IPS-18c (cell line): ENCODE data around the gene PTPRQ.

ENCODE experiments used
- H3K4me3 ChIP-seq: 2 replicates; pipeline ENCODE4 v1.7.0; 2013; ENCODE audit warnings: low read depth, mild to moderate bottlenecking, low read length, moderate library complexity; ENCODE audit not compliant: insufficient read depth
- H3K9me3 ChIP-seq: one replicate; pipeline ENCODE4 v1.6.1; 2013; ENCODE audit warnings: mild to moderate bottlenecking, low read length, moderate library complexity; ENCODE audit not compliant: control insufficient read depth, insufficient read depth

PTPRQ gene

GRCh38 chr12:80598004-80598606, 154.1 kb downstream of the PTPRQ start:
- H3K9me3 ChIP-seq = no peaks in the 10 kb centered on the region

GRCh38 chr12:80602455-80602854, 158.4 kb downstream of the PTPRQ start:
- no peaks in the 10 kb centered on the region for H3K9me3 ChIP-seq
- H3K4me3 ChIP-seq = no peak overlapping the region

More at GRCh38 chr12:80598004-80598606, 154.1 kb downstream of the PTPRQ start:
- no peak overlapping the region for H3K4me3 ChIP-seq

- Histone ChIP-seq H3K4me3 (no peak overlapping the region), H3K9me3 (no peaks in the 10 kb centered on the region)
Measured at GRCh38 chr12:80607361-80608135, 163.5 kb downstream of the PTPRQ start.

- Histone ChIP-seq H3K9me3 (no peaks in the 10 kb centered on the region), H3K4me3 (no peak overlapping the region)
Measured at GRCh38 chr12:80617733-80618132, 173.7 kb downstream of the PTPRQ start.

- Histone ChIP-seq H3K9me3 (no peaks in the 10 kb centered on the region), H3K4me3 (no peak overlapping the region)
Measured at GRCh38 chr12:80620281-80620680, 176.2 kb downstream of the PTPRQ start.

GRCh38 chr12:80622271-80622670, 178.2 kb downstream of the PTPRQ start:
- Histone ChIP-seq H3K4me3 (no peak overlapping the region), H3K9me3 (no peaks in the 10 kb centered on the region)

GRCh38 chr12:80625051-80625450, 181.0 kb downstream of the PTPRQ start:
- H3K4me3 ChIP-seq = no peak overlapping the region

GRCh38 chr12:80625901-80626300, 181.9 kb downstream of the PTPRQ start:
- H3K4me3 ChIP-seq = no peak overlapping the region
- H3K9me3 ChIP-seq = no peaks in the 10 kb centered on the region

More at GRCh38 chr12:80625051-80625450, 181.0 kb downstream of the PTPRQ start:
- H3K9me3 ChIP-seq = no peaks in the 10 kb centered on the region

- Histone ChIP-seq H3K9me3 (no peaks in the 10 kb centered on the region), H3K4me3 (no peak overlapping the region)
Measured at GRCh38 chr12:80627782-80628181, 183.7 kb downstream of the PTPRQ start.

GRCh38 chr12:80632835-80633234, 188.8 kb downstream of the PTPRQ start:
- H3K9me3 ChIP-seq = no peaks in the 10 kb centered on the region
- H3K4me3 ChIP-seq = no peak overlapping the region

- Histone ChIP-seq H3K4me3 (no peak overlapping the region), H3K9me3 (no peaks in the 10 kb centered on the region)
Measured at GRCh38 chr12:80634903-80635302, 190.9 kb downstream of the PTPRQ start.

- no peak overlapping the region for H3K4me3 ChIP-seq
Measured at GRCh38 chr12:80636832-80637231, 192.8 kb downstream of the PTPRQ start.

GRCh38 chr12:80641936-80642335, 197.9 kb downstream of the PTPRQ start:
- Histone ChIP-seq H3K9me3 (no peaks in the 10 kb centered on the region), H3K4me3 (no peak overlapping the region)

More at GRCh38 chr12:80636832-80637231, 192.8 kb downstream of the PTPRQ start:
- no peaks in the 10 kb centered on the region for H3K9me3 ChIP-seq

- no peak overlapping the region for H3K4me3 ChIP-seq
- no peaks in the 10 kb centered on the region for H3K9me3 ChIP-seq
Measured at GRCh38 chr12:80643961-80644360, 199.9 kb downstream of the PTPRQ start.

- Histone ChIP-seq H3K4me3 (no peak overlapping the region), H3K9me3 (no peaks in the 10 kb centered on the region)
Measured at GRCh38 chr12:80648881-80649280, 204.8 kb downstream of the PTPRQ start.

- no peak overlapping the region for H3K4me3 ChIP-seq
Measured at GRCh38 chr12:80655751-80656150, 211.7 kb downstream of the PTPRQ start.

GRCh38 chr12:80659512-80660063, 215.6 kb downstream of the PTPRQ start:
- H3K4me3 ChIP-seq = no peak overlapping the region
- no peaks in the 10 kb centered on the region for H3K9me3 ChIP-seq

More at GRCh38 chr12:80655751-80656150, 211.7 kb downstream of the PTPRQ start:
- H3K9me3 ChIP-seq = no peaks in the 10 kb centered on the region

- no peaks in the 10 kb centered on the region for H3K9me3 ChIP-seq
- H3K4me3 ChIP-seq = no peak overlapping the region
Measured at GRCh38 chr12:80662586-80662985, 218.6 kb downstream of the PTPRQ start.
